Heart left ventricle (tissue), 13 donors: Measurements from ENCODE around the gene HSD17B13.

Experiments used
- POLR2A ChIP-seq, 2 donors: fragments of 450-650 bp; IDR thresholded peaks; one replicate each; pipeline ENCODE4 v1.6.1; 2017; ENCODE audit warnings: antibody characterized with exemption in 2 of 2, mild to moderate bottlenecking in 2 of 2, moderate library complexity in 2 of 2
- TF ChIP-seq, protein P1 (sequence below), 12 donors: fragments of 200-600 bp; sonication (generic) in 4 of 12; IDR thresholded peaks; one replicate each; pipeline versions ENCODE4 v1.5.0 to v1.8.0; 2018 to 2022; ENCODE audit warnings: antibody characterized with exemption in 12 of 12, mild to moderate bottlenecking in 5 of 12
- donor health status: ischemic (EF 13 %, LVEDD 7.1; RV severe dilation, severe dysfunction).
- donor health status: DM: no; HTN: yes; CAD: no.
- donor health status: DM: no; HTN: no; CAD: no.
- donor health status: ischemic (EF 25% LVEDD 6.9; RV normal size, moderate dysfunction).
- donor health status: ischemic (EF 25% LVEDD 5.7; RV mildly dilated, moderate dysfunction).
- donor health status: ischemic (EF 35%, LVEDD 5.7; RV mildly dilated, moderate dysfunction).
- donor health status: nonischemic (EF 11% LVEDD 7.7; RV severe dilation, severe dysfunction).
- donor health status: DM: yes; HTN: yes; CAD: no.
- donor health status: PGD.
- donor health status: ischemic (EF 29% LVEDD 5.4; RV normal size, mild dysfunction).
- donor health status: nonischemic (EF 23%, LVEDD 6.1; RV moderate dilation, normal function).

GRCh38 chr4:87330761-87331160 lies 8.1 kb upstream of the HSD17B13 start:
- TF ChIP-seq, protein P1, sequence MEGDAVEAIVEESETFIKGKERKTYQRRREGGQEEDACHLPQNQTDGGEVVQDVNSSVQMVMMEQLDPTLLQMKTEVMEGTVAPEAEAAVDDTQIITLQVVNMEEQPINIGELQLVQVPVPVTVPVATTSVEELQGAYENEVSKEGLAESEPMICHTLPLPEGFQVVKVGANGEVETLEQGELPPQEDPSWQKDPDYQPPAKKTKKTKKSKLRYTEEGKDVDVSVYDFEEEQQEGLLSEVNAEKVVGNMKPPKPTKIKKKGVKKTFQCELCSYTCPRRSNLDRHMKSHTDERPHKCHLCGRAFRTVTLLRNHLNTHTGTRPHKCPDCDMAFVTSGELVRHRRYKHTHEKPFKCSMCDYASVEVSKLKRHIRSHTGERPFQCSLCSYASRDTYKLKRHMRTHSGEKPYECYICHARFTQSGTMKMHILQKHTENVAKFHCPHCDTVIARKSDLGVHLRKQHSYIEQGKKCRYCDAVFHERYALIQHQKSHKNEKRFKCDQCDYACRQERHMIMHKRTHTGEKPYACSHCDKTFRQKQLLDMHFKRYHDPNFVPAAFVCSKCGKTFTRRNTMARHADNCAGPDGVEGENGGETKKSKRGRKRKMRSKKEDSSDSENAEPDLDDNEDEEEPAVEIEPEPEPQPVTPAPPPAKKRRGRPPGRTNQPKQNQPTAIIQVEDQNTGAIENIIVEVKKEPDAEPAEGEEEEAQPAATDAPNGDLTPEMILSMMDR (IDR thresholded peaks at IDR 0.05), result no peak
- TF ChIP-seq POLR2A (IDR thresholded peaks at IDR 0.05), result no peak
